MM.1S (cell line): ENCODE data around the gene MUC13.

Experiments
- DNase-seq: peaks from one replicate; pipeline ENCODE4 v3.0.0-alpha.2; 2015
- H2AFZ ChIP-seq: fragments of 300-600 bp; sonication (generic); 2 replicates; pipeline ENCODE4 v1.6.0; 2016; ENCODE audit warnings: antibody characterized with exemption, low read length
- H3F3A ChIP-seq: fragments of 300-600 bp; sonication (generic); 2 replicates; pipeline ENCODE4 v1.6.1; 2016; ENCODE audit warnings: mild to moderate bottlenecking, antibody characterized with exemption, low read length, moderate library complexity, mixed read lengths; ENCODE audit not compliant: insufficient read depth
- H3K27ac ChIP-seq: fragments of 300-600 bp; sonication (generic); 2 replicates; pipeline ENCODE4 v1.5.1; 2016; ENCODE audit warnings: mild to moderate bottlenecking, low read length
- H3K27me3 ChIP-seq: fragments of 300-600 bp; sonication (generic); replicated peaks from 2 replicates; pipeline ENCODE4 v1.6.0; 2016; ENCODE audit warnings: low read length; ENCODE audit not compliant: insufficient read depth
- H3K36me3 ChIP-seq: fragments of 300-600 bp; sonication (generic); replicated peaks from 2 replicates; pipeline ENCODE4 v1.6.1; 2016; ENCODE audit warnings: mild to moderate bottlenecking, low read length, mixed read lengths; ENCODE audit not compliant: insufficient read depth
- H3K4me1 ChIP-seq: fragments of 300-600 bp; sonication (generic); 2 replicates; pipeline ENCODE4 v1.6.1; 2016; ENCODE audit warnings: low read length, mixed read lengths
- H3K4me2 ChIP-seq: fragments of 300-600 bp; sonication (generic); 2 replicates; pipeline ENCODE4 v1.6.0; 2016; ENCODE audit warnings: low read depth, low read length
- H3K4me3 ChIP-seq: fragments of 300-600 bp; sonication (generic); 2 replicates; pipeline ENCODE4 v1.5.1; 2016; ENCODE audit warnings: low read length, mixed read lengths
- H3K79me2 ChIP-seq: fragments of 300-600 bp; sonication (generic); 2 replicates; pipeline ENCODE4 v1.6.1; 2016; ENCODE audit warnings: mixed run types, low read length, mixed read lengths
- H3K9ac ChIP-seq: fragments of 300-600 bp; sonication (generic); 2 replicates; pipeline ENCODE4 v1.6.1; 2016; ENCODE audit warnings: low read length, mixed read lengths
- H3K9me2 ChIP-seq: fragments of 300-600 bp; sonication (generic); replicated peaks from 2 replicates; pipeline ENCODE4 v1.6.1; 2016; ENCODE audit warnings: mild to moderate bottlenecking, low read length, mixed read lengths; ENCODE audit not compliant: insufficient read depth
- H3K9me3 ChIP-seq: fragments of 300-600 bp; sonication (generic); replicated peaks from 2 replicates; pipeline ENCODE4 v1.6.1; 2016; ENCODE audit warnings: mild to moderate bottlenecking, low read length, mixed read lengths; ENCODE audit not compliant: insufficient read depth
- H4K20me1 ChIP-seq: fragments of 300-600 bp; sonication (generic); 2 replicates; pipeline ENCODE4 v1.6.1; 2016; ENCODE audit warnings: mild to moderate bottlenecking, low read length, moderate library complexity, mixed read lengths; ENCODE audit not compliant: insufficient read depth
- CTCF ChIP-seq: fragments of 300-600 bp; sonication (generic); IDR thresholded peaks from 2 replicates; pipeline ENCODE4 v1.5.1; 2016; ENCODE audit warnings: antibody characterized with exemption, low read length, mixed read lengths
- EZH2 ChIP-seq: fragments of 300-600 bp; sonication (generic); optimal IDR thresholded peaks from 2 replicates; pipeline ENCODE3; 2017; ENCODE audit warnings: low read depth, mild to moderate bottlenecking, antibody characterized with exemption, low read length, mixed read lengths
- EZH2phosphoT487 ChIP-seq: fragments of 300-600 bp; sonication (generic); IDR thresholded peaks from 2 replicates; pipeline ENCODE4 v1.6.1; 2018; ENCODE audit warnings: antibody characterized with exemption, low read length

MUC13 gene

GRCh38 chr3:124927574-124928045 is 6.9 kb downstream of the MUC13 start:
- Histone ChIP-seq H3K4me1 (peaks cover 7% of the 10 kb centered on the region; the same call in 1 of the 2 replicates), H3K79me2 (no peaks in the 10 kb centered on the region), H3K9ac (no peak overlapping the region), H3K9me2 (no peaks in the 10 kb centered on the region), H3K27ac (no peak overlapping the region), H2AFZ (no peak overlapping the region), H3K4me2 (no peak overlapping the region), H3F3A (peaks cover 6% of the 10 kb centered on the region; the same call in 1 of the 2 replicates), H3K9me3 (no peaks in the 10 kb centered on the region), H3K4me3 (no peak overlapping the region), H3K36me3 (no peaks in the 10 kb centered on the region), H4K20me1 (no peaks in the 10 kb centered on the region), H3K27me3 (peaks cover 18% of the 10 kb centered on the region; the same call in 1 of the 2 replicates)
- TF ChIP-seq CTCF: no peak
- no peak for TF ChIP-seq EZH2
- no peak for TF ChIP-seq EZH2phosphoT487
- DNase-seq: peak; percentile 72

GRCh38 chr3:124926426-124927101 is 8.0 kb downstream of the MUC13 start:
- Histone ChIP-seq H3K9me3 (no peaks in the 10 kb centered on the region), H3K4me3 (no peak overlapping the region), H3K4me2 (no peak overlapping the region), H3K79me2 (no peaks in the 10 kb centered on the region), H3K36me3 (no peaks in the 10 kb centered on the region), H3K9ac (no peak overlapping the region), H3K27ac (no peak overlapping the region), H4K20me1 (no peaks in the 10 kb centered on the region), H3K9me2 (no peaks in the 10 kb centered on the region), H3K27me3 (peaks cover 18% of the 10 kb centered on the region; the same call in 1 of the 2 replicates), H3K4me1 (peaks cover 7% of the 10 kb centered on the region; the same call in 1 of the 2 replicates), H2AFZ (no peak overlapping the region), H3F3A (peaks cover 6% of the 10 kb centered on the region; the same call in 1 of the 2 replicates)
- DNase-seq: no peak
- TF ChIP-seq EZH2 (no peak), EZH2phosphoT487 (no peak), CTCF (no peak)

GRCh38 chr3:124924741-124925140 is 9.8 kb downstream of the MUC13 start:
- no peak overlapping the region for H3K4me3 ChIP-seq
- peaks cover 7% of the 10 kb centered on the region; the same call in 1 of the 2 replicates for H3K4me1 ChIP-seq
- H3K4me2 ChIP-seq: no peak overlapping the region
- no peaks in the 10 kb centered on the region for H4K20me1 ChIP-seq
- no peaks in the 10 kb centered on the region for H3K36me3 ChIP-seq
- peaks cover 13% of the 10 kb centered on the region; the same call in 1 of the 2 replicates for H3K27me3 ChIP-seq
- no peak overlapping the region for H3K27ac ChIP-seq
- H3K9ac ChIP-seq: no peak overlapping the region
- TF ChIP-seq CTCF (no peak), EZH2 (no peak), EZH2phosphoT487 (no peak)
- peaks cover 6% of the 10 kb centered on the region; the same call in 1 of the 2 replicates for H3F3A ChIP-seq
- H2AFZ ChIP-seq: no peak overlapping the region
- no peak for DNase-seq
- H3K79me2 ChIP-seq: no peaks in the 10 kb centered on the region
- no peaks in the 10 kb centered on the region for H3K9me3 ChIP-seq
- no peaks in the 10 kb centered on the region for H3K9me2 ChIP-seq
